OCI-LY3 (cell line): ENCODE measurements around the gene RRM2.

Experiments
- H2AFZ ChIP-seq: fragments of 200-600, 300-600 bp; shearing (Covaris generic); 2 replicates; pipeline ENCODE4 v1.6.0; 2014; ENCODE audit warnings: antibody characterized with exemption, low read depth, low read length
- H3K27ac ChIP-seq: fragments of 200-600, 300-600 bp; sonication (generic); 2 replicates; pipeline ENCODE4 v1.5.1; 2014; ENCODE audit warnings: mild to moderate bottlenecking, low read length, moderate library complexity, mixed read lengths
- H3K27me3 ChIP-seq: fragments of 200-600, 300-600 bp; sonication (generic); 2 replicates; pipeline ENCODE4 v1.6.1; 2014; ENCODE audit warnings: low read depth, low read length, mixed read lengths
- H3K36me3 ChIP-seq: fragments of 200-600, 300-600 bp; sonication (generic); replicated peaks from 2 replicates; pipeline ENCODE3; 2014; ENCODE audit warnings: low read depth, low read length, mixed read lengths
- H3K4me1 ChIP-seq: fragments of 300-600, 200-600 bp; sonication (generic); 2 replicates; pipeline ENCODE4 v1.6.1; 2014; ENCODE audit warnings: low read length, mixed read lengths
- H3K4me2 ChIP-seq: fragments of 200-600, 300-600 bp; sonication (generic); 2 replicates; pipeline ENCODE4 v1.6.1; 2014; ENCODE audit warnings: low read length, mixed read lengths
- H3K4me3 ChIP-seq: fragments of 300-600, 200-600 bp; sonication (generic); 2 replicates; pipeline ENCODE4 v1.5.1; 2014; ENCODE audit warnings: antibody characterized with exemption, mild to moderate bottlenecking, low read length, moderate library complexity
- H3K79me2 ChIP-seq: fragments of 300-600, 200-600 bp; shearing (Covaris generic); 2 replicates; pipeline ENCODE4 v1.6.1; 2014; ENCODE audit warnings: mild to moderate bottlenecking, low read length, mixed read lengths
- H3K9ac ChIP-seq: fragments of 300-600, 200-600 bp; shearing (Covaris generic); 2 replicates; pipeline ENCODE4 v1.6.0; 2014; ENCODE audit warnings: mild to moderate bottlenecking, low read length, moderate library complexity
- H3K9me3 ChIP-seq: fragments of 200-600, 300-600 bp; shearing (Covaris generic); 2 replicates; pipeline ENCODE4 v1.6.1; 2014; ENCODE audit warnings: low read length, mixed read lengths; ENCODE audit not compliant: insufficient read depth
- H4K20me1 ChIP-seq: fragments of 200-600, 300-600 bp; sonication (generic); 2 replicates; pipeline ENCODE4 v1.6.1; 2016; ENCODE audit warnings: low read length, mixed read lengths; ENCODE audit not compliant: insufficient read depth
- EZH2phosphoT487 ChIP-seq: fragments of 200-600 bp; shearing (Covaris generic); IDR thresholded peaks from 2 replicates; pipeline ENCODE4 v1.6.1; 2018; ENCODE audit warnings: antibody characterized with exemption, mixed run types, low read depth
- TF ChIP-seq, protein P1 (sequence below): fragments of 200-600, 300-600 bp; sonication (generic); IDR thresholded peaks from 2 replicates; pipeline ENCODE4 v1.5.1; 2014; ENCODE audit warnings: antibody characterized with exemption, low read length, low read depth

Gene RRM2

DNA sequence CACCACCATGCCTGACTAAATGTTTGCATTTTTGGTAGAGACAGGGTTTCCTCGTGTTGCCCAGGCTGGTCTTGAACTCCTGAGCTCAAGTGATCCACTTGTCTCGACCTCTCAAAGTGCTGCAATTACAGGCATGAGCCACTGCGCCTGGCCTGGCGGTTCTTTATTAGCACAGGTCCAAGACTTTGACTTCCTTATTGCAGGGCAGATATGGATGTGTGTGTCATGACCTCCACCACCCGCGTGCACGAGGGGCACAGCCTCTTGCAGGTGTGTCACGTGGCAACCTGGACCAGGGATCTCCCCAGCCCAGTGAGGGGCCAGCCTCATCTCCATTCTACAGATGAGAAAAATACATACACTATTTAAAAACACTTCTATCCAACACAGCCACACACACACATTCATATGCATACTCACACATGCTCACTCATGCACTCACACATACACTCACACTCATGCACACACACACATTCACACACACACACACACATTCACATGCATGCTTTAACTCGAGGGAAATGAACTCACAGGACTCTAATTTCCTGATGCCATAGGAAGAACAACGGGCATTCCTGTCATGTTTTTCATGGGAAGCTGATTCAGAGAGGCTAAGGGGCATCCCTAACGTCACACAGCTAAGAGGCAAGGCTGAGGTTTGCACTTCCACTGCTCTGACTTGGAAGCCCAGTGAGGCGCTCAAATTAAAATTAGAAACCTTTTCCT is 38.8 kb downstream of the RRM2 start:
- no peak overlapping the region for H2AFZ ChIP-seq
- TF ChIP-seq EZH2phosphoT487: no peak
- TF ChIP-seq, protein P1, sequence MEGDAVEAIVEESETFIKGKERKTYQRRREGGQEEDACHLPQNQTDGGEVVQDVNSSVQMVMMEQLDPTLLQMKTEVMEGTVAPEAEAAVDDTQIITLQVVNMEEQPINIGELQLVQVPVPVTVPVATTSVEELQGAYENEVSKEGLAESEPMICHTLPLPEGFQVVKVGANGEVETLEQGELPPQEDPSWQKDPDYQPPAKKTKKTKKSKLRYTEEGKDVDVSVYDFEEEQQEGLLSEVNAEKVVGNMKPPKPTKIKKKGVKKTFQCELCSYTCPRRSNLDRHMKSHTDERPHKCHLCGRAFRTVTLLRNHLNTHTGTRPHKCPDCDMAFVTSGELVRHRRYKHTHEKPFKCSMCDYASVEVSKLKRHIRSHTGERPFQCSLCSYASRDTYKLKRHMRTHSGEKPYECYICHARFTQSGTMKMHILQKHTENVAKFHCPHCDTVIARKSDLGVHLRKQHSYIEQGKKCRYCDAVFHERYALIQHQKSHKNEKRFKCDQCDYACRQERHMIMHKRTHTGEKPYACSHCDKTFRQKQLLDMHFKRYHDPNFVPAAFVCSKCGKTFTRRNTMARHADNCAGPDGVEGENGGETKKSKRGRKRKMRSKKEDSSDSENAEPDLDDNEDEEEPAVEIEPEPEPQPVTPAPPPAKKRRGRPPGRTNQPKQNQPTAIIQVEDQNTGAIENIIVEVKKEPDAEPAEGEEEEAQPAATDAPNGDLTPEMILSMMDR: no peak

DNA sequence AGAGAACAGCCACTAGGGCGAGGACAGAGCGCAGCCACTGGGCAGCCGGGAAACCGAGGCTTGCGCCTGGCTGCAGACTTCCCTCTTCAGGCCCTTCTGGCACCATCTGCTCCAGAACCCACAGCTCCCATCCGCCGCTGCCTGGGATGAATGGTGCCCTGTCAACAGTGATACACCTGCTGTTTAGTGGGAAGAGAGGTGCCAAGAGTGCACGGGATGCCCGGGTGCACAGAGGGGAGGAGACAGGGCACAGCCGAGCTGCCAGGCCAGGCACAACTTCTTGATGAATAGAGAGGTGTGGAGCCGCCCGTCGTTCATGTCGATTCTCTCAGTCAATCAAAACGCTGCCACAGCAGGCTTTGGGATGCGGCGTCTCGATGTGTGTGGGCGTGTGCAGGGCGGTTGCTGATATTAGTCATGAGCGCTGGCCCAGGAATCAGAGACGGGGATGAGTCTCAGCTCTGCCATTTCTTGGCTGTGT is 39.5 kb downstream of the RRM2 start:
- Histone ChIP-seq H3K4me3 (no peak overlapping the region), H3K36me3 (no peaks in the 10 kb centered on the region), H3K4me2 (no peak overlapping the region), H4K20me1 (no peaks in the 10 kb centered on the region), H3K9me3 (no peaks in the 10 kb centered on the region), H2AFZ (no peak overlapping the region), H3K9ac (no peak overlapping the region), H3K79me2 (no peaks in the 10 kb centered on the region), H3K27me3 (no peaks in the 10 kb centered on the region), H3K27ac (no peak overlapping the region), H3K4me1 (peaks cover 9% of the 10 kb centered on the region)
- TF ChIP-seq, protein P1: no peak
- no peak for TF ChIP-seq EZH2phosphoT487

More for the DNA sequence above, 38.8 kb downstream of the RRM2 start:
- Histone ChIP-seq H3K4me1 (peaks cover 9% of the 10 kb centered on the region), H3K79me2 (no peaks in the 10 kb centered on the region), H4K20me1 (no peaks in the 10 kb centered on the region), H3K27me3 (no peaks in the 10 kb centered on the region), H3K27ac (no peak overlapping the region), H3K36me3 (no peaks in the 10 kb centered on the region), H3K4me2 (no peak overlapping the region), H3K4me3 (no peak overlapping the region), H3K9ac (no peak overlapping the region), H3K9me3 (no peaks in the 10 kb centered on the region)

DNA sequence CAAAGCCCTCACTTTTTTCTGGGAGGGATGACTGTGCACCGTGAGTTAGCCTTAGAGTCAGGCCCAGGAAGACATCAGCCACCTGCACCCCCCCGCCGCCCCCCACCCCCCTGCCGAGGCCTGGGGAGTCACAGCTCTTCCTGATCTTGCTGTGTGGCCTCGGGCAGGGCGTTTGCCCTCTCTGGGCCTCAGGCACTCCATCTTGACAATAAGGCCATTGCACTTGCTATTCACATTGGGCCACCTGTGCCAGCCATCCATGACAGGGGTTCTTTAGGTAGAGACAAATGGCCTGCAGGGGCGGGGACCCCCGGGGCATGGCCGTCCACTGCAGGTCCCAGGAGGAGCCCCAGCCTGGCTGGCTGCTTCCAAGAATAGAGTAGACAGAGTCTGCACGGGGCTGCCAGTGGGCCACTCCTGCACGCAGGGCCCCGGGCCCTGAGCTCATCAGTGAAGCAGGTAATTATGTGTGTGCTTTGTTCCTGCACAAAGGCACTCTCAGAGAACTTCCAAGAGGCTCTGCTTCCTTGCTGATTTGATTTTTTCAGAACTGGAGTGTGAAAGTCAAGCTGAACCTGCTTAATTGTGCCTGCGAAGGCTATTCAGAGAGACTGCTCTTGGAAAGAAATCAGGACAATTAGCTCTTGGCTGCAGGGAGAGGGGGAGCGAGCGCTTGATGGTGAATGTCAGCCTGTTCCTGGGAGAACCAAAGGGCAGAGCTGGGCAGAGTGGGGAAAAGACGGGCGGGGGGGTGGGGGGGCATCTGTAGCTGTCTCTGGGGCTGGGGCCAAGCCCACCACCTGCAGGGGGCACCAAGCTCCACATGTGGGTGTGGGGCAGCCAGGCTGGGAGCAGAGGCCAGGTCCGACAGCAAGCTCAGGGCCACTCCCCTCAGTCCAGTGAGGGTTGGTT is 40.3 kb downstream of the RRM2 start:
- H3K27ac ChIP-seq: no peak overlapping the region

More for the DNA sequence above, 40.3 kb downstream of the RRM2 start:
- no peak overlapping the region for H3K4me2 ChIP-seq
- no peaks in the 10 kb centered on the region for H3K79me2 ChIP-seq
- peaks cover 9% of the 10 kb centered on the region for H3K4me1 ChIP-seq
- no peaks in the 10 kb centered on the region for H4K20me1 ChIP-seq
- no peaks in the 10 kb centered on the region for H3K36me3 ChIP-seq
- H3K9me3 ChIP-seq: no peaks in the 10 kb centered on the region
- TF ChIP-seq, protein P1: peak; percentile 26; the same call in 1 of the 2 replicates
- no peak for TF ChIP-seq EZH2phosphoT487
- H3K9ac ChIP-seq: no peak overlapping the region
- H2AFZ ChIP-seq: no peak overlapping the region
- no peak overlapping the region for H3K4me3 ChIP-seq
- no peaks in the 10 kb centered on the region for H3K27me3 ChIP-seq
